ENCODE results near the gene WRAP73.

- no peak for TF ChIP-seq CTCF (IDR thresholded peaks at IDR 0.05)
- no peak for TF ChIP-seq EP300 (IDR thresholded peaks at IDR 0.05)
Observed at GRCh38 chr1:3668585-3669300, 18.8 kb upstream of the WRAP73 start.

All from stomach (tissue), 4 donors.